Epidermal melanocyte (primary cell): ENCODE data around the gene CHADL.

Source experiments
- DNase-seq: peaks from one replicate; pipeline ENCODE4 v3.0.0; 2011; ENCODE audit warnings: low spot score; ENCODE audit not compliant: insufficient read length

CHADL gene

DNA sequence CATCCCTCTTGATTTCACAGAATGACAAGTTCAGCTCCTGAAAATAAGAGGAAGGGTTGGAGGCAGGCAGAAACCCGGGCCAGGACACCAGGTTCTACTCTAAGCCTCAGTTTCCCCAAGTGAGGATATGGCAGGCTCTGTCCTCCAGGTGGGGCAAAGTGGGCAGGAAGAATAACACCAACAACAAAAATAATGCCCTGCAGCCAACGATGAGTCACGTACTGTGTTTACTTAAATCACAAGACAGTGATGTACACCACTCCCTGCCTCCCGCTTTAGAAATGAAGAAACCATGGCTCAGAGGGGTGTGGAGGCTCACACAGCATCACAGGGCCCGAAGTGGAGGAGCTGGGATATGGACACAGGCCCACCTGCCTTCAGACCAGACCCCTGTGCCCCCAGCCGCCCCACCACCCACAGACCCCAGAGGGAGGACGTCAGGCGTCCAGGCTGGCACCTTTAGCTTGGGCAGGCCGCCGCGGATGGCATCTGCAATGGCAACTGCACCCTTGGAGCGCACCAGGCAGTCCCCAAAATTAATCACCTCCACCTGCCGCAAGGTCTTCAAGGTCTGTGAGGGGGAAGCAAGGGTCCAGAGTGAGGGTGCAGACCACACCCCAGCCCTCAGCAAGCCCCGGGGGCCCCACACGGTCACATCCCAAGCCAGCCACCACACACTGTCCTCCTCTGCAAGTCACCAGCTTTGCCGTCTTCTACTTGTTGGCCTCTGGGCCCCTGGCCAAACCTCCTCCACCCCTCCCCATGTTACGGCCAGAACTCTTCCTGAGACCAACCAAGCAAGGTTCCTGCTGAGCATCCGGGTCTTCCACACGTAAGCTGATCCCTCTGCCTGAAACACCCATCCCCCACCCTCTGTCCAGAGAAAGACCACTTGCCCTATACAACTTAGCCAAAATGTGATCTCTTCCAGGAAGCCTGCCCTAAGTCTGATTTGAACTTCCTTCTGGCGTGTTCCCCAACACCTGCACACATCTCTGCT is 15.8 kb upstream of the CHADL start:
- no peak for DNase-seq

DNA sequence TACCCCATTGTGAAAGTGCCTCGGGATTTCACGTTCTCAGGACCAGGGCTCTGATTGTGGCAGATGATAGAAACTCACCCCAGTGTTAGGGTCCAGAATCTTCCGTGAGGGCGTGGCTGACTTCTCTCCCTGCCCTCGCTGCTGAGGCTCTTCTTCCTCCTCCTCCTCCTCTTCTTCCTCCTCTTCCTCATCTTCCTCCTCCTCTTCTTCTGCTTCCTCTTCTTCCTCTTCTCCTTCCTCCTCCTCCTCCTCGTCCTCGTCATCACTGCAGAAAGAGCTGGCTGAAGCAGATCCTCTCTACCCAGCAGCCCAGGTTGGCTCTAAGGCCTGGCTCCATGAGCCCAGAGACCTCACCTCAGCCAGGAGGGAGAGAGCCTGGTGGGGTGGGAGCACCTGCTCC is 13.5 kb upstream of the CHADL start:
- no peak for DNase-seq

DNA sequence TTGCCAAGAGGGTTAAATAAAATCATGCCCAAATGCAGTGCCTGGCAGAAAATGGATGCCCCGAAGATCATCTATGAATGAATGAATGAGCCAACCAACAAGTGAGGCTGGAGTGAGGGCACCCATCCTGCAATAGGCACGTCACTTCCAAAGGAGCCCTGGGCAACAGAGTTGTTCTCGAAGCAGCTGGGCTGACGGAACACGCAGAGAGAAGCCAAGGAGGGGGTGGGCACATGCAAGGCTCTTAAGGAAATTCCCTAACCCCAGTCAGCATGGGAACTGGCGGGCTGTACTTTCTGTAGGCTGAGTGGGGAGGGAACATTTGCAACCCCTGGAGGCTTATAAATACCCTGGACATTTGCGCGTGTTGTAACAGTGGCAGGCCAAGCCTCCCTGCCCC is 11.6 kb upstream of the CHADL start:
- DNase-seq = no peak

DNA sequence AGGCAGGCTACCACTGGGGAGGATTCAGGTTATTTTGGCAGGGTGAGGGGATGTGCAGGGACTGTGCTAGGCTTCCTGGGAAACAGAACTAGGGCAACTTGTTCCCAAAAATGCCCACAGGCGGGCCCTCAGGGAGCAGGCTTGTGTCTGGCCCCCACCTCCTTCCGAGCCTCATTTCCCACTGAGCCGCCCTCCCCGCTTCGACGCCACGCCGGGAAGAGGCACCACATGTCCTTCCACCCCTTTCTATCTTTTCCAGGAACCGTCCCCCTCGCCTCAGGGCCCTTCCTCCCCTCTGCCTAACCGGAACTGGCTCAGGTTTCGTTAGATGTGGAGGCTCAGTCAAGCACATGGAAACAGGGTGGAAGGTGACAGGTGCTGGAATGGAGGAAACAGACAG is 9.4 kb upstream of the CHADL start:
- no peak for DNase-seq

DNA sequence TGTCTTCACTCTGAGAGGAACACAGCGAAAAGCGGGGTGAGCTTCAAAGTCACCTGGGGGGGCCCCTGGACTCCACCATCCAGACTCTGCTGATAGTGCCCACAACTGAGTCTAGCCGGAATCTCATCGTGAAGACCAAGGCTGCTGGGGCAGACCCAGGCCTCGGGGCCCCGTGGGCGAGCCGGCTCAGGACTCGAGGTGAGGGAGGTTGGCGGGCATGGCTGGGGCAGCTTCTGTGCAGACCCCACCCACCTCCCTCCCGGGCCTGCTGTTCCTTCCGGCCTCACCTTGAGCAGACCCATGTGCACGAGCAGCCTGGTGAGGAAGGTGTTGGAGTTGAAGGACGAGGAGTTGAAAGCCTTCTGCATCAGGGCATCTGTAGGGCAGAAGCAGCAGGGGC is 8.7 kb upstream of the CHADL start:
- no peak for DNase-seq

DNA sequence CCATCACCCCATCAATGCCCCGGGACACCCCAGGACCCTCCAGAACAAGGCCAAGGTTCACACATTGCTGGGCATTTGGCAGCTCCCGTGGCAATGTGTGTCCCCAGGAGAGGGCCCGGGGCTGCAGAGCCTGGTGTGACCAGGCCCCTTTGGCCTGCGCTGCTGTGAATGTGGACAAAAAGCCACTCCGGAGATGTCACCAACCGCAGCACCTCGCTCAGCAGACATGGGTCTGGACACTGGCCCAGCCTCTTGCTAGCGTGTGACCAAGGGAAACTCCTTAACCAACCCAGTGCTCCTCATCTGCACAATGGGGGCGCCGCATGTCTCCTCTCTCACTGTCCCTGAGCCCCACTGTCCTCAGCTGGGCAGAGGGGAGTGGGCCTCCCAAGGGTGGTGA is 8.0 kb upstream of the CHADL start:
- DNase-seq = no peak

DNA sequence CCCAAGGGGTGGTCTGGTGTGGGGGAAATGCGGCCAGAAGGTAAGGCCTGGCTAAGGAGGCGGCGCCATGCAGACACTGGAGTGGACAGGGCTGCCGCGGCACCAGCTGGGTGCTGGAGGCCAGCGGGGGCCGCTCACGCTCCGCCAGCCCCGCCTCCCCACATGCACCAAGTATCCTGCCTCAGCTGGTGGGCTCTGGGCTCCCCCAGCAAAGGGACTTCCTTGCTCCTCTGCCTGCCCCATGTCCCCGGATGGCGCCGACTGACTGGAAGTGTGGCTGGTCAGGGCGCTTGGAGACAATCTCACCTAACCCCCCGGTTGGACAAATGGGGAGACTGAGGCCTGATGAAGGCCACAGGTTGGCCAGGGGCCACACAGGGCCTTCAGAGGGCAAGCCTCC is 7.6 kb upstream of the CHADL start:
- DNase-seq = no peak

DNA sequence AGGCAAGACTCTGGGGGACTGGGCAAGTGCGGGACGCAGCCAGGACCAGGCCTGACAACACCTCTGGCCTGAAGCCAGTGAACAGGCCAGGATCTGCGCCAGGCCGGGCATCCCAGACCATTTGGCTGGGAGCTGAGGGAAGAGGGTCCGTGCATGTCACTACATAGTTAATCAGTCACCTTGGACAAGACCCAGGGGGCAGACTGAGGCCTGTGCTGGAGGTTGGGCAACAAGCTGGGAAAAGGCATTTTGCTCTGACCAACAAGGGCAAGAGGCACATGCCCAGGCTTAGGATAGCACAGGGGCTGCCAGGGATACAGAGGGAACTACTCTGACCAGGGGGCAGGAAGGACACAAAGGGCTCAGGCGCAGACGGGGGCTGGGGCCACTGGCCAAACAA is 7.0 kb upstream of the CHADL start:
- DNase-seq = no peak

DNA sequence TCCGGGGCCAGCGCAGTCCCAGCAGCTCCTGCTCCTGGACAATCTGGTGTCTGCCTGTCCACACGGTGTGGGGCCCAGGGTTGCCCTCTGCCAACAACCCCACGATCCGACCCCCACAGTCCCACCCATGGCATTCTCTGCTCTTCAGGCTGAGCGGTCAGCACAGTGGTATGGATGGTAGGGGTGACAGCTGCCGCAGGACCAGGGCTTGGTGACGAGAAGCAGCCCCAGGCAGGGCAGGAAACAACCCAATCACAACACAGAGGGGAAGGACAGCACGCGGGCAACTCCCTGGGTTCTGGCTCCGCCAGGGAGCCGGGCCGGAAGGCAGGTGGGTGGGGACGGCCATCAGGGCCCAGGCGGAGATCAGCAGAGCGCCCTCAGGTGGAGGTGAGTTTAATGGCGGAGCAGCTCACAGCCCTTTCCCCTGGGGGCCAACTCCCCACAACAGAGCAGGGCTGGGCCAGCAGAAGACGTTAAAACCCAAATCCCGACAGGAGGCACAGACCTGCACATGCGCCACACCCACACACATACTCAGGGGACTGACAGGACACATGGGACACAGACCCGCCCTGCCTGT is 5.3 kb upstream of the CHADL start:
- DNase-seq = no peak

DNA sequence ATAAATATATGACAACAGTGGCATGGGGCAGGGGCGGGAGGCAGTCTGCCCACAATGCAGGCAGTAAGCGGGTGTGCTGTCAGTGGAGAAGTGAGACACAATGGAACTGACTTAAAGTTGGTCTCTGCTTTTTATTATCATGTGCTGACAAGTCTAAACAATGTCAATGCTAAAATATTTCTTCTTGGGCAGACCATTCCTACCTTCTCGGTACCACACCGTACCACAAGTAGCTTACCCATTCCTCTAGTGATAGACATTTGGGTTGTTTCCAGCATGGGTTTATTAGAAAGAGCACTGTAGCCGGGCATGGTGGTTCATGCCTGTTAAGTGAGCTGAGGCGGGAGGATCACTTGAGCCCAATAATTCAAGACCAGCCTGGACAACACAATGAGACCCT is 2.6 kb upstream of the CHADL start:
- no peak for DNase-seq

DNA sequence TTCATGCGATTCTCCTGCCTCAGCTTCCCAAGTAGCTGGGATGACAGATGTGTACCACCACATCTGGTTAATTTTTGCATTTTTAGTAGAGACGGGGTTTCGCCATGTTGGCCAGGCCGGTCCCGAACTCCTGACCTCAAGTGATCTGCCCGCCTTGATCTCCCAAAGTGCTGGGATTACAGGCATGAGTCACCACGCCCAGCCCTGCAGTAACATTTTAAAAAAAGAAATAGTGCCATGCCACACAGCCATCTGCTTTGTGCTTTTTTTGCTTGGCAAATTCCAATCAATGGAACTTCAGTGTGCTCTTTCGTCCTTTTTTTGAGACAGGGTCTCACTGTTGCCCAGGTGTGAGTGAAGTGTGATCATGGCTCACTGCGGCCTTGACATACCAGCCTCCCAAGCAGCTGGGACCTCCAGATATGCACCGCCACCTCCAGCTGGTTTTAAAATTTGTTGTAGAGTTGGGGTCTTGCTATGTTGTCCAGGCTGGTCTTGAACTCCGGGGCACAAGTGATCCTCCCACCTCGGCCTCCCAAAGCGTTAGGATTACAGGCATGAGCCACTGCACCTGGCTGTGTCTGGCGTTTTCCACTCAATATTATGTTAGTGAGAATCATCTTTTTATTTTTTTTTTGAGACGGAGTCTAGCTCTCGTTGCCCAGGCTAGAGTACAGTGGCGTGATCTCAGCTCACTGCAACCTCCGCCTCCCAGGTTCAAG is 1.8 kb upstream of the CHADL start:
- no peak for DNase-seq

DNA sequence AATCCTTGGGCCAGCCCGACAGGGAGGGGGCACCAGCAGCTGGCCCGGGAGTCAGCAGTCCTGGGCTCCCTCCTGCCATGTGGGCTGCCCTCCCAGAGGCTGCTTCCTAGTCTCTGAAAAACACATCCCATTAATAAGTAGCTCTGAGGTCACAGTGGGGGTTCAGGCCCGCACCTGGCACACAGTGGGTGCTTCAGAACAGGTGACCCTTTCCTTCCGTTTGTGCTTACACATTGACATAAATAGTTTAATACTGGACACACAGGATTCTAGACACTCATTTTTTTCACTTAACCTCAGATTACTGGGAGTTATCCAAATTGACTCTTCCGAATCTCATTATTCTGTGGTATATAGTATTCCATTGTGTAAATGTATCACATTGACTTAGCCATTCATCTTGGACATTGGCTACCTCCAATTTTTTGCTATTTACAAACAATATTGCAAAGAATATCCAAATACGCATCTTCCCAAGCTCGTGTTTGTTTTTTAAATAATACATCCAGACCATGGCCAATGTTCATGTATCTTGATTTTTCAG is 474 bp upstream of the CHADL start:
- DNase-seq = no peak

DNA sequence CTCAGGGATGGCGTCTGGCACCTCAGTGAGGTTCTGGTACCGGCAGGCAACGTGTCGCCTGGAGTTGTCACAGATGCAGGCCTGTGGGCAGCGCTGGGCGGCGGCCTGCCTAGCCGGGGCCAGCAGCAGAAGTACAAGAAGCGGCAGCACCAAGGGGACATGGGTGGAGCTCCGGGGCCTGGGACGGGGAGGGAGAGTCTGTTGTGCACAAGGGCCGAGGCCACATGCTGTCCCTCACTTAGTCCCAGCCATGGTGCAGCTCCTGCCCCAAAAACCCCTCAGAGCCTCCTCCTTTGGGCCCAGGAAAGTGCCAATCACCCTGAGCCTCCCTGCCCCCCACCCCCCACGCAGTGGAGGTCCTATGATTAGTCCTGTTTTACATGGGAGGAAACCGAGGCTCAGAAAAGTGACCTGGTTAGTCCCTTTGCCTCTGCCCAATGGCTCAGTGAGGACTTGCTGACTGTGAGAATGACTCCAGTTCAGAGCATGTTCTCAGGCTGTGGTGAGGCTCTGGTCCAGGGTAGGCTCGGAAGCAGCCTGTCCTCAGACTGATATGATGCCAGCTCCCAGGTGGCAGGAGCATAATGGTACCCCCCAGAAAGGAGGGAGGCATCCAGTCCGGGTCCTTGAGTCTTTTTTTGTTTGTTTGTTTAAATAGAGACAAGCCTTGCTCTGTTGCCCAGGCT is 1.1 kb downstream of the CHADL start:
- DNase-seq = no peak

DNA sequence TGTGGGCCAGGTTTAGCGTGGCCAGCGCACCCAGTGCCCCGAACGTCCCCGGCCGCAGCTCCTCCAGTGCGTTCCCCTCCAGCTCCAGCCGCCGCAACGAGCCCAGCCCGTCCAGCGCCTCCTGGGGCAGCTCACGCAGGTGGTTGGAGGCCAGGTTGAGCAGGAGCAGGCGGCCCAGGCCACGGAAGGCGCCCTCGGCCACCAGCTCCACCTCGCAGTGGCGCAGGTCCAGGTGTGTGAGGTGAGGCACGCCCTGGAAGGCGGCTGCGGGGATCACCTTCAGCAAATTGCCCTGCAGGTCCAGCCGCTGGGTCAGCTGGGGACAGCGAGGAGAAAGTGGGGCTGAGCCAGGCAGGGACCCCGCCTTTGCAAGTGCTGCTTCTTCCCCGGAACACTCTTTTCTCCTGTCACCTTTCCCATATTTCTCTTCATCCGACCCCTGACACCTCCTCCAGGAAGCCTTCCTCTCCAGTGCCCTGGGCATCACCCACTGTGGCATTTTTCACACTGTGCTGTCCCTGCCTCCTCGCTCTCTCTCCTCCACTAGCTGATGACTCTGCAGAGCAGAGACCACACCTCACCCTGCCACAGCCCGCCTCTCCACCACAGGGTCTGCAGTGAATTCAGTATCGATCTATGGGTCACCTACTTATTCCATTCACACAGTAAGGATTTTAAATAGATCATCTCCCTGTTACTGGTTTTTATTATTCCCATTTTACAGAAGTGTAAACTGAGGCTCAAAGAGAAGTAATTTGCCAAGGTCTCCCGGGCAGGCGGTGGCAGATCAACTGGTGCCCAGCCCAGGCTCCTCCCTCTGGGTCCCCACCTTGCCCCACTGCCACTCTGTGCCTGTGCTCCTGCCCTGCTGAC is 1.9 kb downstream of the CHADL start:
- DNase-seq = no peak

DNA sequence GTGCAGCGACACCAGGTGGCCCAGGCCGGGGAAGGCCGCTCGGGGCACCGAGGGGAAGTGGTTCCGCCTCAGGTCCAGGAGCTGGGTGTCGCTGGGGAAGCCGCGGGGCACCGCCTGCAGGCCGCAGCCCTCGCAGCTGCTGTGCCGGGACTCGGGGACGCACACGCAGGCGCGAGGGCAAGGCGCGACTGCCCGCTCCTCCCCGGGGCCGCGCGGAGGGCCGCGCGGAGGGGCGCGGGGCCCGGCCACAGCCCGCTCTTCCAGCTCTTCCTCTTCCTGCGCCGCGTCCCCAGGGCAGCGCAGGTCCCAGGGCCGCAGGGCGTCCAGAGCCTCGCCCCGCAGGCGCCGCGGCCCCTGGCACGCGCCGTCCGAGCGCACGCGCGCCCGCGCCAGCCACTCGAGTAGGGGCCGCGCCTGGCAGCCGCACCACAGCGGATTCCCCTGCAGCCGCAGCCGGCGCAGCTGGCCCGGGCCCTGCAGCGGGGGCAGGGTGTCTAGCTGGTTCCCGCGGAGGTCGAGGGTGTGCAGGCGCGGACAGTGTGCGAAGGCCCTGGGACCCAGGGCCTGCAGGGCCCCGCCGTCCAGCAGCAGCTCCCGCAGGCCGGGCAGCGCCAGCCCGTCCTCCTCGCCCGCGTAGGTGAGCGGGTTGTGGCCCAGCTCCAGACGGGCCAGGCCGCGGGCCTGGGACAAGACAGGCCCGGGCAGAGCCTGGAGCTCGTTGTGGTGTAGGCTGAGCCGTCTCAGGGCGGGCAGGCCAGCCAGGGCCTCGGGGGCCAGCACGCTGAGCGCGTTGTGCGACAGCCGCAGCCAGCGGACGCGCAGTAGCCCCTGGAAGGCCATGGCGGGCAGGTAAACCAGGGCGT is 2.8 kb downstream of the CHADL start:
- peak; percentile 41 for DNase-seq

DNA sequence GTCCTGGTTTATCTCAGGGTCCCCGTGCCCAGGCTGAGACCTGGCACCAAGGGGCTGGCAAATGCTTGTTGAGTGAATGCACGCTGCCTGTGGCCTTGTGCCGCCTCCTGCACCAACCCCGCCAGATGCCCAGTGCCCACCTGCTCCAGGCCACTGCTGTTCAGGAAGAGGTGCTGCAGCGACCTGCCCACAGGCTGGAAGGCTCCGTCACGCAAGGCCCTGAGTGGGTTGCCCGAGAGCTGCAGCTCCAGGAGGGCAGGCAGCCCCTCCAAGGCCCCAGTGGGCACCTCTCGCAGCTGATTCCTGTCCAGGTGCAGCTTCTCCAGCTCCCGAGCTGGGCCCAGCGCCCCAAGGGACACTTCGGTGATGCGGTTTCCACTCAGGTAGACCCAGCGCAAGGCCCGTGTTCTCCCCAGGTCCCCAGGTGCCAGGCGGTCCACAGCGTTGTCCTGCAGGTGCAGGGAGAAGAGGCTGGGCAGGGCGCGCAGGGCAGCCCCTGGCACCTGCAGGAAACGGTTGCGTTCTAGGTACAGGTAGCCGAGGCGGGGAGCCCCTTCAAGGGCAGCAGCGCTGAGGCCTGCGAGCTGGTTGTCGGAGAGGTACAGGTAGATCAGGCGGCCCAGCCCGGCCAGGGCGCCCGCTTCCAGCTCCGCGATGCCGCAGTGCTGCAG is 3.6 kb downstream of the CHADL start:
- no peak for DNase-seq

DNA sequence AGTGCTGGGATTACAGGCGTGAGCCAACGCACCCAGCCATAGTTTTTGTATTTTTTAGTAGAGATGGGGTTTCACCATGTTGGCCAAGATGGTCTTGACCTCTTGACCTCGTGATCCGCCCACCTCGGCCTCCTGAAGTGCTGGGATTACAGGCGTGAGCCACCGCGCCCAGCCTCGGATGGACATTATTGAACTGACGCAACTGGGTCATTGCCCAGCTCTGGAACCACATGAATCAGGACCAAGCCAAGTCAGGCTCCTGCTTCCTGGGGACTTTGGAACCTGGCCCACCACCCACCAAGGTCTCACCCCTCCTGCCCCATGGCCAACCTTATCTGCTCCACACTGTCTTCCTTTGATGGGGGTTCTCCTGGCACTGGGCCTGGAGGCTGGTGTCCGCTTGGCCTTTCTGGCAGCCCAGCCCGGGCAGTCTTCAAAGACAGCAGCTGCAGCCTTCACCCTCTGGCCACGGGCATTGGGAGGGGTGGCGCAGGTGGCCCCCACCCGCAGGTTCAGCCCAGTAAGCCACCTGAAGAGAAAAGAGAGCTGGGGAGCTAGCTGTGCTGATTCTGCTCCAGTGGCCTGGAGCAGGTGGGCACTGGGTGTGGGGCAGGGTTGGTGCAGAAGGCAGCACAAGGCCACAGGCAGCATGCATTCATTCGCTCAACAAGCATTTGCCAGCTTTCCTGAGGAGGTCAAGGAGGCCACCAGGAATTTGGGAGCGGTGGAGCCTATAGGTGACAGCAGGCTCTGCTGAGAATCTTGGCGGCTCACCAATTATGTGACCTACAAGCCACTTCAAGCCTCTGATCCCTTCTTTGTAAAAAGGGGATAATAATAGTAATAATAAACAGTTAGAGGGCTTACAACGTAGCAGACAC is 5.7 kb downstream of the CHADL start:
- DNase-seq = no peak

DNA sequence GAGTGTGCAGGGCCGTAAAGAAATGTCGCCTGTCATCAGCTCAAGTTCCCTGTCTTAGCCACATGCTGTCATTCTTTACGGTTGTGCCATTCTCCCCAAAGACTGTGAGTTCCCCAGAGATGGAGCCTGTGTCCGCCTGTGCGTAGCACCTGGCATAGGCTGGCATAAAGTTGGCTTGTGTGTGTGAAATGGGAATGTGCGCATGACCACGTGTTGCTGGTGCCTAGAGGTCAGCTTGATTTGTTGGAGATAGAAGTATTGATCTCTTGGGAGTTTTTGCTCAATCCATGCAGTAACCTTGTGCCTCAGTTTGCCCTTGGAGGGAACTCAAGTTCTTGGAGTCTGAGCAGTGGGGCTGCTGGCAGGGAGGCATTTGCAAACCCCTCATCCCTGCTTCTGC is 9.4 kb downstream of the CHADL start:
- DNase-seq = no peak
